ENCODE measurements around the gene DBF4B. TPM values are rescaled to one million over a fixed set of nuclear protein-coding genes. Genes with fewer than 3 reads are reported as not detected.

DBF4B gene
- total and polyA plus RNA-seq, 2 donors from 2014 or later, result 1.8 to 3.5 TPM

DNA sequence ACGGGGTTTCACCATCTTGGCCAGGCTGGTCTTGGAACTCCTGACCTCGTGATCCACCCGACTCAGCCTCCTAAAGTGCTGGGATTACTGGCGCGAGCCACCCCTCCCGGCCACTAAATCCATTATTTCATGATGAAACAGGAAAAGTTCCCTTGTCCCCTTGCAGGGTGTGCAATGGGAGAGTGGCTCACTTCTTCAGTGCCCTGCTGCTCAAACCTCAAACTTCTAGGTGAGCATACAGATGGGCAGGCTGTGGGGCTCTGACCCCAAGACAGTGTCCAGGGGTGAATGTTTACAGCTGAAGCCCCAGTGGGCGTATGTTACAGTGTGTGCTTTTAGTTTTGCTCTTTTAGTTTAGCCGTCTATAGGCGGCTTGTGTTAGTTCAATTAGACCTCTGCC is 87.0 kb downstream of the DBF4B start:
- H3K4me1 ChIP-seq (ENCODE audit: control insufficient read depth in 2 of 3, insufficient read depth in 2 of 3, low read depth in 1 of 3, low read length in 3 of 3), result no peaks in the 10 kb centered on the region
- no peaks in the 10 kb centered on the region for H3K9me3 ChIP-seq (ENCODE audit: control insufficient read depth in 2 of 3, insufficient read depth in 1 of 3, low read length in 3 of 3)
- H3K27me3 ChIP-seq (ENCODE audit: control insufficient read depth, insufficient read depth, low read length), result no peaks in the 10 kb centered on the region
- FAIRE-seq (no peak), DNase-seq (peak in 1 of 5 donors; percentile 18)
- no peaks in the 10 kb centered on the region for H3K36me3 ChIP-seq (ENCODE audit: control insufficient read depth in 2 of 3, insufficient read depth in 3 of 3, low read length in 3 of 3)
- no peak overlapping the region for H3K4me3 ChIP-seq (ENCODE audit: low read length in 3 of 3)
- H3K27ac ChIP-seq (ENCODE audit: low read depth in 2 of 2, low read length in 2 of 2), result no peak overlapping the region
- no peak overlapping the region for H3K9ac ChIP-seq (ENCODE audit: low read length in 3 of 3)
- intact Hi-C loops (cut with DNase I), result no loop called here
- TF ChIP-seq, protein P1, sequence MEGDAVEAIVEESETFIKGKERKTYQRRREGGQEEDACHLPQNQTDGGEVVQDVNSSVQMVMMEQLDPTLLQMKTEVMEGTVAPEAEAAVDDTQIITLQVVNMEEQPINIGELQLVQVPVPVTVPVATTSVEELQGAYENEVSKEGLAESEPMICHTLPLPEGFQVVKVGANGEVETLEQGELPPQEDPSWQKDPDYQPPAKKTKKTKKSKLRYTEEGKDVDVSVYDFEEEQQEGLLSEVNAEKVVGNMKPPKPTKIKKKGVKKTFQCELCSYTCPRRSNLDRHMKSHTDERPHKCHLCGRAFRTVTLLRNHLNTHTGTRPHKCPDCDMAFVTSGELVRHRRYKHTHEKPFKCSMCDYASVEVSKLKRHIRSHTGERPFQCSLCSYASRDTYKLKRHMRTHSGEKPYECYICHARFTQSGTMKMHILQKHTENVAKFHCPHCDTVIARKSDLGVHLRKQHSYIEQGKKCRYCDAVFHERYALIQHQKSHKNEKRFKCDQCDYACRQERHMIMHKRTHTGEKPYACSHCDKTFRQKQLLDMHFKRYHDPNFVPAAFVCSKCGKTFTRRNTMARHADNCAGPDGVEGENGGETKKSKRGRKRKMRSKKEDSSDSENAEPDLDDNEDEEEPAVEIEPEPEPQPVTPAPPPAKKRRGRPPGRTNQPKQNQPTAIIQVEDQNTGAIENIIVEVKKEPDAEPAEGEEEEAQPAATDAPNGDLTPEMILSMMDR (IDR thresholded peaks at IDR 0.05; ENCODE audit: borderline replicate concordance, extremely low read depth, insufficient read depth), result no peak

DNA sequence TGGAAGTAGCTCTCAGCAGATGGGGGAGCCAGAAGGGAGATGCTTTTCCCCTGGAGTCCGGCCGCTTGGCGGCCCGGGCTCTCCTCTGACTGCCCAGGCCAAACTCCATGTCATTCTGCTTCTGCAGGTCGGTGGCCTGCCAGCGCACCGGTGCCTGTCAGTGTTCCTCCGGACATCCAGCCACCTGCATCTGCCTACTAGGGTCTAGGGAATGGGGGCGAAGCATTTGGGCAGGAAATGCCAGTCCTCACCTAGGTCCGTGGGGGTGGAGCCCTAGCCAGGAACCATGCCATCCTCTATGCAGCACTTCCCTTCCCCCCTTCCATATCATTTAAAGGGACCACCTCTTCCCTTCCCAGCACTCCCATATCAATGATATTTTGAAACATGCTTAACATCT is 87.5 kb downstream of the DBF4B start:
- Histone ChIP-seq H3K9ac (ENCODE audit: low read length in 3 of 3) (no peak overlapping the region), H3K27me3 (ENCODE audit: control insufficient read depth, insufficient read depth, low read length) (no peaks in the 10 kb centered on the region), H3K4me1 (ENCODE audit: control insufficient read depth in 2 of 3, insufficient read depth in 2 of 3, low read depth in 1 of 3, low read length in 3 of 3) (no peaks in the 10 kb centered on the region), H3K9me3 (ENCODE audit: control insufficient read depth in 2 of 3, insufficient read depth in 1 of 3, low read length in 3 of 3) (no peaks in the 10 kb centered on the region), H3K4me3 (ENCODE audit: low read length in 3 of 3) (no peak overlapping the region), H3K36me3 (ENCODE audit: control insufficient read depth in 2 of 3, insufficient read depth in 3 of 3, low read length in 3 of 3) (no peaks in the 10 kb centered on the region), H3K27ac (ENCODE audit: low read depth in 2 of 2, low read length in 2 of 2) (no peak overlapping the region)
- DNase-seq (peak in 1 of 5 donors; percentile 28), FAIRE-seq (no peak)
- intact Hi-C loops (cut with DNase I), result no loop called here
- TF ChIP-seq, protein P1 (IDR thresholded peaks at IDR 0.05; ENCODE audit: borderline replicate concordance, extremely low read depth, insufficient read depth), result no peak

DNA sequence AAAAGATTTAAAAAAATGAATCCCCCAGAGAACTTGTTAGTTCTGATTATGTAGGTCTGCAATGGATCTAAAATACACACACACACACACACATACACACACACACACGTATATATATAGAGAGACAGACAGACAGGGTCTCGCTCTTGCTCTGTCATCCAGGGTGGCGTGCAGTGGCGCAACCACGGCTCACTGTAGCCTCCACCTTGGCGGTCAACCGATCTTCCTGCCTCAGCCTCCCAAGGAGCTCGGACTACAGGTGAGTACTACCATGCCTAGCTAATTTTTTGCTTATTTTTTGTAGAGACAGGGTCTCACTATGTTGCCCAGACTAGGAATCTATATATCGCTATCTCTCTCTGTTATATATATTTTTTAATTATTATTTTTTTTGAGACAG is 88.3 kb downstream of the DBF4B start:
- H3K9me3 ChIP-seq (ENCODE audit: control insufficient read depth in 2 of 3, insufficient read depth in 1 of 3, low read length in 3 of 3), result no peaks in the 10 kb centered on the region
- DNase-seq (no peak), FAIRE-seq (no peak)
- TF ChIP-seq, protein P1 (IDR thresholded peaks at IDR 0.05; ENCODE audit: borderline replicate concordance, extremely low read depth, insufficient read depth), result no peak
- no peak overlapping the region for H3K27ac ChIP-seq (ENCODE audit: low read depth in 2 of 2, low read length in 2 of 2)
- no peaks in the 10 kb centered on the region for H3K36me3 ChIP-seq (ENCODE audit: control insufficient read depth in 2 of 3, insufficient read depth in 3 of 3, low read length in 3 of 3)
- H3K27me3 ChIP-seq (ENCODE audit: control insufficient read depth, insufficient read depth, low read length), result no peaks in the 10 kb centered on the region
- no peaks in the 10 kb centered on the region for H3K4me1 ChIP-seq (ENCODE audit: control insufficient read depth in 2 of 3, insufficient read depth in 2 of 3, low read depth in 1 of 3, low read length in 3 of 3)
- no peak overlapping the region for H3K4me3 ChIP-seq (ENCODE audit: low read length in 3 of 3)
- H3K9ac ChIP-seq (ENCODE audit: low read length in 3 of 3), result no peak overlapping the region
- intact Hi-C loops (cut with DNase I), result no loop called here

DNA sequence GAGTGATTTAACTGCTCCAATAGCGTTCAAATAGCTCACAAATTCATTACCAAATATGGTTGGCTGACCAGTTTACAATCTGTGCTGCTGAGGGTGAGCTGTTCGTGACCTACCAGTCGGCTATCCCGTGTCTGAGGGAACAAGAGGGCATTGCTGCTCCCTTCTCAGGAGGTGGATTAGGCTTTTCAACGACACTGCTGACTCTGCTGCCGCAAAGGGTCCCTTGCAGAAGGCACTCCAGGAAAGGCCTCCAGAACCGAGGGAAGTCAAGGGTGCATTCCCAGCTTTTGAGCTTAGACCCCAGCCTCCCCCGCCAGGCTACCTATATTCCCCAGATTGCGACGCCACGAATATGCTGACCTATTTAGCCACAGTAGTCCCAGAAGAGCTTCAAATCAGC is 89.3 kb downstream of the DBF4B start:
- DNase-seq, result no peak
- FAIRE-seq, result no peak

More for the DNA sequence above, 89.3 kb downstream of the DBF4B start:
- TF ChIP-seq, protein P1 (IDR thresholded peaks at IDR 0.05; ENCODE audit: borderline replicate concordance, extremely low read depth, insufficient read depth), result no peak
- intact Hi-C loops (cut with DNase I), result no loop called here
- no peak overlapping the region for H3K4me3 ChIP-seq (ENCODE audit: low read length in 3 of 3)
- no peak overlapping the region for H3K27ac ChIP-seq (ENCODE audit: low read depth in 2 of 2, low read length in 2 of 2)
- H3K9ac ChIP-seq (ENCODE audit: low read length in 3 of 3), result no peak overlapping the region
- H3K36me3 ChIP-seq (ENCODE audit: control insufficient read depth in 2 of 3, insufficient read depth in 3 of 3, low read length in 3 of 3), result no peaks in the 10 kb centered on the region
- no peaks in the 10 kb centered on the region for H3K4me1 ChIP-seq (ENCODE audit: control insufficient read depth in 2 of 3, insufficient read depth in 2 of 3, low read depth in 1 of 3, low read length in 3 of 3)
- no peaks in the 10 kb centered on the region for H3K27me3 ChIP-seq (ENCODE audit: control insufficient read depth, insufficient read depth, low read length)
- H3K9me3 ChIP-seq (ENCODE audit: control insufficient read depth in 2 of 3, insufficient read depth in 1 of 3, low read length in 3 of 3), result no peaks in the 10 kb centered on the region
